ENCODE results near the gene HHIP. TPM values are rescaled to one million over a fixed set of nuclear protein-coding genes. Genes with fewer than 3 reads are reported as not detected.
A peak's percentile ranks its signal among the peaks of the same experiment; 100 is the strongest.

The HHIP gene
- total RNA-seq, 1 donor from 2014 or later: 37.1 TPM

DNA sequence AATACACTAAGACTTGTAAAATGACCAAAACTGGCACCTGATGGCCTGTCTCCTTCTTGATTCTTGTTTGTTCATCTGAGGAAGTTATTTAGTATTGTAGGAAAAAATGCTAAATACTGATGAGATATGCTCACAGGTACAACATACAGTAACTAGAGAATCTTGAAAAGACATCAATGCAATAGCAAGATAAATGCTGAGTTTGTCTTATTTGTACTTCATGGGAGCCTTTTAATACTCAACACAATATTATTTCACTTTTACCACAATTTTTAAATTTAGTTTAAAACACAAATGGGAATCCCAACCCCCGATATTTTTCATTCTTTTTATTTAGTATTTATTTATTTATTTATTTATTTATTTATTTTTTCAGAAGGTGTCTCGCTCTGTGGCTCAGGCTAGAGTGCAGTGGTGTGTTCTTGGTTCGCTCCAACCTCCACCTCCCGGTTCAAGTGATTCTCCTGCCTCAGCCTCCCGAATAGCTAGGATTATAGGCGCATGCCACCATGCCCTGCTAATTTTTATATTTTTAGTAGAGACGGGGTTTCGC lies 12.1 kb downstream of the HHIP start:
- DNase-seq: no peak

DNA sequence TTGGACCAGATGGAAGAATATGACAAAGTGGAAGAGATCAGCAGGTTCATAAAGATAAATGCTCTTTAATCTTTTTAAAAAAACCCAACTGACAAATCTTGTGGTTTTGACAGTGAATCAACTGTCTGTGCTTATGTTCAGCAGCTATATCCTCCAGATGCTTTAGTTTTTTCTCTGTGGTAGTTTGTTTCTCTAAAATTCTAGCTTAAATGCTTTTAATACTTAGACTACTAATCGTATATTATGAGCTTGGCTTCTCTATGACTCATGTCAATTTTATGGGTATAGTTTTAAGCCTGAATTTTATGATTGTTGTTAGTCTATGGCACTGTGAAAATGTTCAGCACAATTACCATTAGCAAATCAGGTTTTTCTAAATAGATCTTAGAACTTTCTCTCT lies 12.9 kb downstream of the HHIP start:
- DNase-seq: no peak

DNA sequence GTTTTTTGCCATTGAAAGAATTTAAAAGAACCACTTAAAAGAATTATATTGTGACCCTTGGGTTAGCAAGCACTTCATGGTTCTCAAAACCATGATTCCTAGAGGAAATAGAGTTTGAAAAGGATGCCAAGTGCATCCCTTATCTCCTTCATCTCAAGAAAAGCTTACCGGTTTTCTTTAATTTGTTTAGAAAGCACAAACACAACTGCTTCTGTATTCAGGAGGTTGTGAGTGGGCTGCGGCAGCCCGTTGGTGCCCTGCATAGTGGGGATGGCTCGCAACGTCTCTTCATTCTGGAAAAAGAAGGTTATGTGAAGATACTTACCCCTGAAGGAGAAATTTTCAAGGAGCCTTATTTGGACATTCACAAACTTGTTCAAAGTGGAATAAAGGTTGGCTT lies 13.5 kb downstream of the HHIP start:
- no peak for DNase-seq

DNA sequence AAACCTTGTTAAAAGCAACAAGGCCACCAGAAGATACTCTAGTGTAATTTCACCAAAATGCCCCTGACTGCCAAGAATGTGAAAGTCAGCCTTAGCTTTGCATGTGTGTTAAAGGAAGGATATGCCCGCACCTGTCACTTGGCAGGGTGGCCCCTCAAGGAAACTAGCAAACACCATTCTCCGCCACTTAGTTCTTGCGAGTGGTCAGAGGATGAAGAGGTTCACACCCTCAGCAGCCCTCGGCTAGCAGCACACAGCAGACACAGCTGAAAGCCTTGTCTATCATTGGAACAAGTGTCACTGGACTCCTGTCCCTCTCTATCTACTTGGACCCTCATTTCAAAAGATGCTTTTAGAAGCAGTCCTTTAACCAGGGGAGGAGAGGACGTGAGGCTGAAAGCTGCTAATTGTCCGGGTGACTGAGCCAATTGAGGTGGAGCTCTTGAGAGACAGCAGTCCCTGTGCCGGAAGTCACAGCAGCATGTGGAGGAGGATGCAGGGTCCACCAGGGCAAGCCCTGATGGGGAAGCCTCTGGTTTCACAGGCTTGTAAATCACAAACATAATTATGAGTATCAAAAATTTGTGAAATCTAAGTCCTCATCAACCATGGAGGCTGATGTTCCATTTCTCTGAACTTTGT lies 18.0 kb downstream of the HHIP start:
- no peak for DNase-seq

DNA sequence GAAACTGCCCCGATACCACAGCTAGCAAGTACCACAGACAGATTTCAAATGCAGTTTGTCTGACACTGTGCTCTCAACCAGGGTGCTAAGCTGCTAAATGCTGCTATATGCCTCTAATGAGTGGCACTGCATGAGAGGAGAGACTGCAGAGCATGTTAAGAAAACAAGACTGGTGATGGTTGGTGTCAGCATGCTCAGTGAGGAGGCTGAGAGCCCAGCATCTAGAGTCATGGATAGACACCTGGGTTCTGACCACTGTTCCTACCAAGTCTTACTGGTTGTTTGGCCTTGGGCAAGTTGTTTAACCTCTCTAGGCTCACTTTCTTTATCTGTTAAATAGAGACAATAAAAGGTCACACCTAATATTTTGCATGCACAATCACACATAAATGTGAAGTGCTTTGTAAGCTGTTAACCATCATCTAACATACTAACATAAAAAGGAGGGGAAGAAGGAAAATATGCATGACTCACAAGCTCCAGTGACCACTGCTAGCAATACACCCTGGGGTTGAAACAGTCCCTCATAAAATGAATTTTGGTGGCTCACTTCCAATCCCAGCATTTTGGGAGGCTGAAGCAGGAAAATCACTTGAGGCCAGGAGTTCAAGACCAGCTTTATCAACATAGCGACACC lies 20.7 kb downstream of the HHIP start:
- peak; percentile 29 for DNase-seq

DNA sequence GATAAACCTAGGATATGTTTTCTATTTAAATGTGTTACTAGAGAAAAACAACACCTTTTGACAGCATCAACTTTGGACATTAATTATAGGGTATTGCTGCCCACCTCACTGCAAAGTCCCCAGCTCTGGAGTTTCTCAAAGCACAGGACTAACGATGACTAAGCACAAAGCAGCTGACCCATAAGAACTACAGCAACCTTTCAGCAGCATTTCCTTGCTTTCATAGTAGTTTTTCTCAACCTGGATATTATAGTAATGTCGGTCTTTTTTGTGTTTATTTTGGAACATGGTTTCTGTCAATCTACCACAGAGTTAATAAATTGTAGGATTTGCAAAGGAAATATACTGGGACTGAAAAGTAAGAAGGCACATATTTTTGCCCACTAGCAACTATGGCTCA lies 21.5 kb downstream of the HHIP start:
- DNase-seq: peak; percentile 52

DNA sequence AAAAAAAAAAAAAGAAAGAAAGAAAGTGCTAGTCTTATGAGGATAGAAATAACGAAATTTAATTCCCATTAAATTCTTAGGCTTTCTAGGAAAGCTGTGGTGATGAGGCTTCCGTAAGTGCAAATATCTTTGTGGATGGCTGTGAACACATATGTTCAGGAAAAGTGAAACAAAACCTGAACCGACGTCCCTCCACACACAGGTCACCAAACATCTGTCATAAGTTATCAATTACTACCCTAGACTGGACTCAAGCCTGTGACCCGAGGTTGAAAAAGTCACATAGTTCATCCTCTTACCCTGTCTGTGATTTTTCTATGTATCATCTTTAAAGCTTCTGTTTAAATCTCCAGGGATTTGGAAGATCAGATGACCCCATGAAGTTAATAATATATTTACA lies 24.8 kb downstream of the HHIP start:
- no peak for DNase-seq

DNA sequence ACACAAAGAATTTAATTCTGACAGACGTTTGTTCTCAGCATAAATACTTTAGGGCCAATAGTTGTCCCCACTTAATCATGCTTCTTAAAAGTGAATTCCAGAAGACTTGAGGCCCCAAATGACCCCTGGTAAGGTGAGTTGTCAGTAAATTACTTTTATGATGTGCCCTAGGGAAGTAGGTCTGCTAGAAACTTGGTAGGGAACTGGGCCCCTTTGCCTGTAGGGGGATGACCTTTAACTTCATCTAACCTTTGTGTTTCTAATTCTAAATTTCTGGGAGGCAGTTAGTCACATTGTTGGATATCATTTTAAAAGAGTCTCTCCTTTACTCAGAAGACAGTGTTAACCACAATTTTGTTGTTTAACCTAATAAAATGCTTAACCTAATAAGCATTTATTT lies 28.8 kb downstream of the HHIP start:
- no peak for DNase-seq

DNA sequence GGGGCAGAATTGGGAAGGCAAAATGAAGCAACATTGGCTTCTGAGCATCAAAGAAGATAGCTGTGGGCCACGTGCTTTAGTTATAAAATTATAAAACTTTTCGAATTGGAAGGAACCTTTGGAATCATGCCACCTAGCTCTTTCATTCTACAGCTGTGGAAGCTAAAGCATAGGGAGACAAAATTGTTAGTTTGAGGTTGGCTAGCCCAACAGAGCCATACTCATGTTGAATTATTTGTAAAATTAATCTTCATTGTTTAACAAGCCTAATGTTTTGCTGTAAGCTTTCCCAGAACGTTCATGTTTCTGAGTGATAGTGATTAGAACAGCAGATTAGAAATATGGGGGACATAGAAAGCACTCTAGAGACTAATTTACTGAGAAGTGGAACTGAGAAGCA lies 35.9 kb downstream of the HHIP start:
- no peak for DNase-seq

DNA sequence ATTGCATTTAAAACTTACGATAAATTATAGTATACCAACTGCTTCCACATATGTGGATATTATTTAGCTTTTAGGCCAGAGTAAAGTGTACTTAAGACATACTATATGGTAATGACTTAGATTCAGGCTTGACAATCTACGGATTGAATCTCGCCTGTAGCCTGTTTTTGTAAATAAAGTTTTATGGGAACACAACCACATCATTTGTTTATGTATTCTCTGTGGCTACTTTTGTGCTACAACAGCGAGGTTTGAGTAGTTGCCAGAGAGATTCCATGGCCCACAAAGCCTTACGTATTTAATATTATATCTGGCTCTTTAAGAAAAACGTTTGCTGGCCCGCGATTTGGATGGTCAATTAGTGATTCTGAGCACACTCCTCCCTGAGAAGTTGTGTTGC lies 37.6 kb downstream of the HHIP start:
- DNase-seq: no peak

DNA sequence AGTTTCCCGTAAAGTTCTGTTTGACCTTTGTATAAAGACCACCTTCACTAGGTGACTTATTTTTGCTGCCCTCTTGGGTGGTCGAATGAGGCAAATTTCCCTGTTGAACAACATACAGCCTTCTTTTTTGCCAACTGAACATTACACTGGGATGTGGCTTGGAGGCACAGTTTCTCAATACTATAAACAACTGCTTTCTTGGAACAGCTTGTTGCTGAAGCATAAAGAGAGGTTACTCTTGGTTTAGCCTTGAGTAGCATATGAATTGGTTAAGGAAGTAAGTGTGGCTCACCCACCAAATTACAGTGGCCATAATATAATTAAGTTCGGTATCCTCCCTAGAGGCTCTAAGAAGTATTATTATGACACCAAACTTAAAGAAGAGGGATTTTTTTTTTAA lies 40.0 kb downstream of the HHIP start:
- DNase-seq: no peak

DNA sequence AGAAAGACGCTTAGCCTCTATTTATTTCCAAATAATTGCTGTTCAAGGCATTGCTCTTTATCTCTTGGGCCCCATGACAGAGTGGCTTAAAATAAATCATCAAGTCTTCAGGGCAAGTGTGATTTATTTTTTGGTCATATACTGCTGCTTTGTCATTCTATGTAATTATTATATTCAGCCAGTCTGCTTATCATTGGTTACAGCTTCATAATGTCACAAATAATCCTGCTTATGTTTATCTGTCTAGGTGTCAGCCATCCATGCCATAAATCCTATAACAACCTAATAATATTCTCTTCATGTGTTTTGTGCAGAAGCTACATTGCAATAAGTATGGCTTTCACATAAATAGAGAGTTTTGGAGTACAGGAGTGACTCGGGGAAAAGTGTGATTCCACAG lies 41.0 kb downstream of the HHIP start:
- no peak for DNase-seq

DNA sequence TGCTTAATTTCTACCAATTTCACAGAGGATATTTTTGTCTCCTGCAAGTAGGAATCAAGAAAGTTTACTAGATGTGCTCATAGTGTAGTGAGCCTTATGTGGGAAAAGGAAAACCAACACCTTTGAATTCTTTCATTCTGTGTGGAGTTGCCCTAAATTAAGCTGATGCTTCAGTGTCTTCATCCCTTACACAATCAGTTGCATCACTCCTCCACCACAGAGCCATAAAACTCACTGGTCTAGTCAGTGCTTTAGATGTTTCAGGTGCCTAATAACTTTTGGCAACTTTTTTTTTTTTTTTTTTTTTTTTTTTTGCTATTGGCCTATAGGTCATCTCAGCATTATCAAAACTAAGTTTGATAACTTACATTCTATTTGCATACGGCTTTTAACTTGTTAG lies 41.5 kb downstream of the HHIP start:
- no peak for DNase-seq

DNA sequence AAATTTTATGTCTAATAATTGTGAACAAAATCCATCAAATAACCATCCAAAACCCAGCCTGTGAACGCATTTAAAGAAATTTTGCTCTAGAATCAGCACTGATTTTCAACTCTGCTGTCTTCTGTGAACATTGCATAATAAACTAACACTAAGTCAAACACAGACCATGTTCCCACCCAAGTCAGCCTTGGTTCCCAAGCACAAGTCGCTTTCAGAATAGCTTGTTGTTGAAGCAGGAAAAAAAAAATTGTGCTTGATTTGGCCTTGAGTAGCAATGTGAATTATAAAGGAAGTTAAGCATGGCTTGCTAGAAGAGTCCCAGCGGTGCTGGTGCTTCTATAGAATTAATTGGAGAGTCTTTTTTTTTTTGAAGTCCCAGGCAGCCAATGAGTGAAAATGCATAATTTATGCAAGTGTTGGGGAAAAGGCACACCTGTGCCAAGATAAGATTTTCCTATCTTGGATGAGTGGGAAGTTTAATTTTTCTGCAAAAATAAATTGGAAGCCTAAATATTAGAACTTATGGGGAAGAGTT lies 42.1 kb downstream of the HHIP start:
- no peak for DNase-seq

DNA sequence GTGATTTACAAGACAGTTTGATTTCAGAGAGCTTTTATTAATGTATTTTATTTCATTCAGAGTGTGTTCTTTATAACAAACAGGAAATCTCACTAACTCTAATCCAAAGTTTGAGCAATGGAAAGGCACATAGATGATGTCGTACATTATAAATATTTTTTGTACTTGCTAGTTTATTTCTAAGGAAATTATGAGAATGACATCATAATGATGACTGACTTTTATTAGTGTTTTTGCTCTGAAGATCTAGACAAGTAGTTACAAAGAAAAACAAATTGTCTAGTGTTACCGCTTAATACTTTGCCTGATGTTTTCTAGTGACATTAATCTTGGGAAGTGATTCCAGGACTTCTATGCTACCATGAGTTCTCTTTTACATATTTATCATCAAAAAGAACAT lies 43.2 kb downstream of the HHIP start:
- no peak for DNase-seq

DNA sequence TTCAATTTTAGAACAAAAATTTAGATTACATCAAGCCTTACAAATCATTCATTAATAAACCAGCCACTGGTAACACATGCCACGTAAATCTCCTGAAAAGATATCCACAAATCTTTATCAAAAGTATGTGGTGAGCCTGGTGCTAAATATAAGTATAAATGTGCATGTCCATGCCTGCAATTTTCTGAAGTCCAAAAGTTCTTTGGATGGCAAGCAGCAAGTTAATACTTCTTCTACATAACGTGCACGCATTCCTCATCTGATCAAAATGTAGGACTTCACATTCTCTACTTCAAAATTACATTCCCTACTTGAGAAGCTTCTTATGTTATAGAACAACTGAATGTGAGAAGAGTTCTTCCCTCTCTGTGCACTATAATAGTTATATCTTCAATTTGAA lies 49.8 kb downstream of the HHIP start:
- no peak for DNase-seq

DNA sequence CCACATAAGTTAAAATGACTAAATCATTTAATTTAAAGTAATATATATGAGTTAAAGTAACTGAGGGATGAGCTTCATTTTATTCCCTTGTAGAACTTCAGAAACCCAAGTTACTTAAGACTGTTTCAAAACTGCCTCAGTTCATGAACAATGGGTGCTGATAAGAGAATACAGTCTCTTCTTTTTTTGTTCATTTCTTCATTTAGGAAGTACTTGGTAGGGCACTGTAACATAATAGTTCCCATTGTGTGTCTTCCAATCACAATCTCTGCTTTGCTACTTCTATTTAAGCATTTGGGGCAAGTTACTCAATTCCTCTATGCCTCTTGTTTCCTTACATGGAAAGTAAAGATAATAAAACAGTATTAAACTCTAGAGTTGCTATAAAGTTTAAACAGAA lies 50.4 kb downstream of the HHIP start:
- no peak for DNase-seq

DNA sequence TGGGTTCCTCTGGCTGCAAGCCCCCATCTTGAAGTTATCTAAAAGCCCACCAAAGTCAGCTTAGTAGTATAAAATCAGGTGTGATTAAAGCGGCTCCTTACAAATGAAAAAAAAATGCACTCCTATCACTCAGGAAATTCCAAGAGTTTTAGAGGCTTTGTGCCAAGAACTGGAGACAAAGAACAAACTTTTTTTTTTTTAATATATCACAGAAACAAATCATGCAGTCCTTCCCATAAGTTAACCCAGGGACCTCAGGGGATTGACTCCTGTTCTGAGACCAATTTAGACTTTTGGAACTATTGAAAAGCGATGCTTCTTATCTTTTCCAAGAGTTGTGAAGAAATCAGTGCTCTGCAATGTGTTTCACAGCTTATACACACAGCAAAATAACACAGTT lies 53.6 kb downstream of the HHIP start:
- peak; percentile 89 for DNase-seq

DNA sequence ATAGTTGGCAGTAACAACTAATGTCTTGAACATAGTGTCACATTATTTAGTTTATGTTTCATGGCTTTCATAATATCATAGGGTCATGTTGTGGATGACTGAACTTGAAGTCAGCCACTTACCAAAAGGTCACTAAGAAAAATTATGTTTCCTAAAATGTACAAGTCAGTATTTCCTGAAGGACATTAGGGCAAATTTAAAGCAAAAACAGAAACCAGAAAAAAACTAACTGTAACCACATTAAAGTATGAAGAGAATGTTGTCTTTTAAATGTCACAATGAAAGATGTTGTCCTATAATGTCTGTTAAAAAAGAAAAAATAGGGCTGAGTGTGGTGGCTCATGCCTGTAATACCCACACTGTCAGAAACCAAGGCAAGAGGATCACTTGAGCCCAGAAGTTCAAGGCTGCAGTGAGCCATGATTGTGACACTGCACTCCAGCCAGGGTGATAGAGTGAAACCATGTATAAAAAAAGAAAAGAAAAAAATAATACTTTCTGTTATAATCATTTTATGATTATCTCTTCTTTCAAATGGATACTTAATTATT lies 55.8 kb downstream of the HHIP start:
- no peak for DNase-seq

DNA sequence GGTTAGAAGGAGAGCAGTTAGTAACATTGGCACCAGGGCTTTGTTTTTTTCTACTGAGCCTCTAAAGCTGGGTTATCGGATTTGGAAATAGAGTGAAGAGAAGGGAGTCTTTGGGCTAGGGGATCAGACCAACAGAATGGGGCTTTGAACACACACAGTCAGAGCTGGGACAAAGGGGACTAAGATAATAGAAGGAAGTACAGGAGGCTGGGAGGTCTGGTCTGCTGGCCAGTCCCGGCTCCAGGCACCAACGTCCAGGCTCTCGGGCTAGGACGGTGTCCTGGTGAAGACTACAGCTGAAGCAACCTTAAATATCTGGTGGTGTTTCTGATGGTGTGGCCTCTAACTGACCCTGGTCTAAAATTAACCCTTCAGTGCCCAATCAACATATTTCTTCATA lies 57.5 kb downstream of the HHIP start:
- no peak for DNase-seq

DNA sequence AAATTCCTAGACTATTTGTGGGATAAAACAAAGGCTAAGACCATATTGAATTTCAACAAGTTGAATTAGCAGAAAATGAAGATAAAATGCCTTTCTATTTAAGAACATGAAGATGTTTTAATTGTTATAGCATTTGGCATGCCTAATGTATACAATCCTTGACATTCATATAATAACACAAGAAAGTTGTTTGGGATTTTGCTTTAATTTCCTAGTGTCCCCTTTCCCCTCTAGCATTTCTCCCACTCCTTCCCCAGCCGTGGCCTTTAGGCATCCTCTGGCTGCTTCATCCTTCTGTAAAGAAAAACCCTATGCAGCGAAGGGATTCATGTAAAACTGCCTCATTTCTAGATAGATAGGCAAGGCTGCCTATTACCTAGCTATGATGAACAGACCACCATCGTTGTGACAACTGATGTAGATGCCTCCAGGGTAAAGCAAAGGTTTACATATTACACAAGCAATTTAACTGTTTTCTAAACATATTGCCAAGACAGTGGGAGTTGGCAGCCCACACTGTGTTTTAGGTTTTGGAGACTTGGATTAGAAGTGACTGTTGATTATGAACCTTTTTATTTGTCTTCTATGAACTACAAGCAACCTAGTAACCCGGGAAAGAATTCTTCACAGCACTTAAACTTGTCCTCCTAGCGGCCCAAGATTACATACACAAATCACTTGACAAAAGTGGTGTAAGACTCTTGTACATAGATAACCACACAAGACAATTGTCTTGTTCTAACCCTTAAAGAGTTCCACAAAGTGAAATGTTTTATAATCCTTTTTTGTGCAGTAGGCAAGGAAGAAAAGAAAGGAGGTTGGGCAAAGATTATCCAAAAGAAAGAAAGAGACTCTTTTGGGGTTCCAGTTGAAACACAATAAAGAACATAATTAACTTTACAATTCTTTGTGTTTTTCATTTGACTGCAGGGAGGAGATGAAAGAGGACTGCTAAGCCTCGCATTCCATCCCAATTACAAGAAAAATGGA lies 59.9 kb downstream of the HHIP start:
- no peak for DNase-seq

DNA sequence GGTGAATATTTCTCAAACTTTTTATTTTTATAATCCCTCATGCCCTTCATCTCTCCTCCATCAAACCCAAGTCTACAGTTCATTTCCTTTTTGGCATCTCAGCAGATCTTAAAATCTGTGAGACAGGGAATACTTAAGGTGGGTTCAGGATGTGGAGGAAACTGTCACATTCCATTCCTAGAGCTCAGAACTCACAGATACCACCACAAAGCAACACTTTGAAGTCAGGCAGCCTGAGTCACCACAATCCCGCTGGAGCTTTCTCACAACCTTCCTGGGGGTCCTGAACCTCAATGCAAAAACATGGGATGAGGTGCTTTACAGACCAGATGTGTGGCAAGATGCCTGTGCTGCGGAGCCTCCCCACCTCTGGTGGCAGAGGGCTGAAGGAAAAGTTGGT lies 63.2 kb downstream of the HHIP start:
- peak; percentile 89 for DNase-seq
